Liver (tissue), 9 donors: ENCODE measurements around the gene TMEM140. TPM values are rescaled to one million over a fixed set of nuclear protein-coding genes. Genes with fewer than 3 reads are reported as not detected.
A peak's percentile ranks its signal among the peaks of the same experiment; 100 is the strongest.

ENCODE experiments used
- DNase-seq: peaks from one replicate; pipeline ENCODE4 v3.0.0-alpha.2; 2017; ENCODE audit warnings: low spot score
- H3K27ac ChIP-seq, 2 donors: one replicate each; pipeline ENCODE4 v1.7.0; 2013; ENCODE audit warnings: inconsistent platforms in 2 of 2, low read length in 2 of 2, control low read depth in 1 of 2, low read depth in 1 of 2, mild to moderate bottlenecking in 1 of 2
- H3K27me3 ChIP-seq, 4 donors: one replicate each; pipeline versions ENCODE4 v1.6.1 to v1.7.0; 2013; ENCODE audit warnings: low read length in 3 of 4, inconsistent platforms in 1 of 4, mild to moderate bottlenecking in 1 of 4, moderate library complexity in 1 of 4; ENCODE audit not compliant: control insufficient read depth in 4 of 4, insufficient read depth in 4 of 4
- H3K36me3 ChIP-seq, 4 donors: one replicate each; pipeline versions ENCODE4 v1.6.1 to v1.7.0; 2013; ENCODE audit warnings: low read length in 3 of 4, mild to moderate bottlenecking in 3 of 4, low read depth in 1 of 4, moderate library complexity in 1 of 4; ENCODE audit not compliant: control insufficient read depth in 4 of 4, insufficient read depth in 3 of 4
- H3K4me1 ChIP-seq, 4 donors: one replicate each; pipeline versions ENCODE4 v1.6.1 to v1.7.0; 2013; ENCODE audit warnings: low read length in 3 of 4, mild to moderate bottlenecking in 3 of 4, moderate library complexity in 1 of 4; ENCODE audit not compliant: control insufficient read depth in 4 of 4, insufficient read depth in 4 of 4
- H3K4me3 ChIP-seq, 3 donors: one replicate each; pipeline versions ENCODE4 v1.6.1 to v1.7.0; 2013; ENCODE audit warnings: low read length in 3 of 3, control low read depth in 1 of 3, low read depth in 1 of 3, mild to moderate bottlenecking in 1 of 3
- H3K9ac ChIP-seq, 2 donors: one replicate each; pipeline ENCODE4 v1.7.0; 2013; ENCODE audit warnings: low read length in 2 of 2, mild to moderate bottlenecking in 2 of 2, moderate library complexity in 2 of 2, control low read depth in 1 of 2, low read depth in 1 of 2
- H3K9me3 ChIP-seq, 4 donors: one replicate each; pipeline versions ENCODE4 v1.6.1 to v1.7.0; 2013; ENCODE audit warnings: low read length in 3 of 4; ENCODE audit not compliant: control insufficient read depth in 4 of 4
- ATF3 ChIP-seq: IDR thresholded peaks from 2 replicates; pipeline ENCODE4 v1.6.1; 2016; ENCODE audit warnings: antibody characterized with exemption
- CTCF ChIP-seq: fragments of 150-350 bp; IDR thresholded peaks from 2 replicates; pipeline ENCODE4 v1.5.1; 2017; ENCODE audit warnings: improper control_type of control experiment, low read depth, low read length; ENCODE audit not compliant: missing input control
- EGR1 ChIP-seq, 2 donors: IDR thresholded peaks; 2 replicates each; pipeline ENCODE4 v1.6.1; 2016 to 2018; ENCODE audit warnings: antibody characterized with exemption in 2 of 2, low read depth in 2 of 2
- FOXA1 ChIP-seq: IDR thresholded peaks from 2 replicates; pipeline ENCODE4 v1.6.1; 2016; ENCODE audit warnings: antibody characterized with exemption
- FOXA2 ChIP-seq: IDR thresholded peaks from 2 replicates; pipeline ENCODE4 v1.6.1; 2016; ENCODE audit warnings: antibody characterized with exemption
- GABPA ChIP-seq, 2 donors: IDR thresholded peaks in 1 of 2; conservative IDR thresholded peaks in 1 of 2; 2 replicates each; pipeline ENCODE4 v1.6.1; 2016; ENCODE audit warnings: antibody characterized with exemption in 2 of 2, mild to moderate bottlenecking in 1 of 2, moderate library complexity in 1 of 2
- HNF4A ChIP-seq, 2 donors: conservative IDR thresholded peaks; 2 replicates each; pipeline ENCODE4 v1.6.1; 2016; ENCODE audit warnings: antibody characterized with exemption in 2 of 2, mild to moderate bottlenecking in 2 of 2
- HNF4G ChIP-seq: IDR thresholded peaks from 2 replicates; pipeline ENCODE4 v1.6.1; 2016; ENCODE audit warnings: antibody characterized with exemption
- JUND ChIP-seq, 2 donors: IDR thresholded peaks; 2 replicates each; pipeline ENCODE4 v1.6.1; 2016; ENCODE audit warnings: antibody characterized with exemption in 2 of 2
- MAX ChIP-seq: IDR thresholded peaks from 2 replicates; pipeline ENCODE4 v1.6.1; 2016; ENCODE audit warnings: antibody characterized with exemption
- NR2F2 ChIP-seq: IDR thresholded peaks from 2 replicates; pipeline ENCODE4 v1.6.1; 2016; ENCODE audit warnings: antibody characterized with exemption
- RAD21 ChIP-seq, 2 donors: IDR thresholded peaks; 2 replicates each; pipeline ENCODE4 v1.6.1; 2016; ENCODE audit warnings: antibody characterized with exemption in 2 of 2, mild to moderate bottlenecking in 2 of 2
- REST ChIP-seq: IDR thresholded peaks from 2 replicates; pipeline ENCODE4 v1.6.1; 2016; ENCODE audit warnings: antibody characterized with exemption, mild to moderate bottlenecking
- RXRA ChIP-seq, 2 donors: IDR thresholded peaks; 2 replicates each; pipeline ENCODE4 v1.6.1; 2017 to 2018; ENCODE audit warnings: antibody characterized with exemption in 2 of 2, mild to moderate bottlenecking in 1 of 2
- SP1 ChIP-seq: IDR thresholded peaks from 2 replicates; pipeline ENCODE4 v1.6.1; 2018; ENCODE audit warnings: antibody characterized with exemption, mild to moderate bottlenecking
- TAF1 ChIP-seq: conservative IDR thresholded peaks from 2 replicates; pipeline ENCODE4 v1.6.1; 2016; ENCODE audit warnings: antibody characterized with exemption, mild to moderate bottlenecking
- YY1 ChIP-seq: IDR thresholded peaks from 2 replicates; pipeline ENCODE4 v1.6.1; 2016; ENCODE audit warnings: antibody characterized with exemption, mild to moderate bottlenecking
- ZBTB33 ChIP-seq: IDR thresholded peaks from 2 replicates; pipeline ENCODE4 v1.6.1; 2016; ENCODE audit warnings: antibody characterized with exemption
- WGBS: extraction: QIAGEN DNeasy Blood & Tissue Kit; methylation state at CpG from one replicate; pipeline ENCODE4 v1.1.7; 2013; 5-methylcytosine and 5-hydroxymethylcytosine counted together
- polyA plus RNA-seq, 2 donors: library from polyadenylated mRNA; stranded (reverse) in 1 of 2; unstranded in 1 of 2; fragments of 200-250 nt in 1 of 2; fragments of >200 nt in 1 of 2; fragmentation: Nextera tagmentation in 1 of 2; extraction: Ambion mirVana in 1 of 2; gene quantifications; one replicate each; pipeline versions ENCODE4 v1.2.1 to v1.2.3, GENCODE V29; 2013 to 2015
- total RNA-seq, 2 donors: library from RNA; depleted of rRNA; stranded (reverse); fragments of >200 nt; gene quantifications; one replicate each; pipeline ENCODE4 v1.2.3, GENCODE V29; 2014
- donor health status: healthy.
- donor health status: healthy.
- donor health status: healthy.
- donor health status: healthy.
- donor health status: healthy.

Gene TMEM140
- total RNA-seq (10 to 100 TPM; 22.3 to 34.3 TPM), polyA plus RNA-seq (10 to 100 TPM; 22.6 to 29.3 TPM)

GRCh38 chr7:135147899-135148721 is at the start of gene TMEM140:
TMEM140 (plus strand) TSS chr7:135148072; CDS start chr7:135164442, 16,370 bp downstream.
- Histone ChIP-seq H3K9me3 (no peaks in the 10 kb centered on the region), H3K27ac (peak within 1 kb of the TSS; percentile 94 to 100), H3K27me3 (no peaks in the 10 kb centered on the region), H3K36me3 (peaks cover 2 to 9% (median 5%) of the 10 kb centered on the region in 4 donors), H3K4me1 (peaks cover 2 to 45% (median 20%) of the 10 kb centered on the region in 4 donors), H3K9ac (peak within 1 kb of the TSS; percentile 89 to 100), H3K4me3 (peak within 1 kb of the TSS; percentile 49 to 99 (median 93))
- WGBS: under 1% methylated on average over 13 of the region's 13 CpGs
- peak; percentile 75 to 86 for TF ChIP-seq HNF4A (conservative IDR thresholded peaks at IDR 0.05)
- TF ChIP-seq FOXA2: peak; percentile 98
- TF ChIP-seq REST: peak; percentile 80
- peak; percentile 69 to 81 for TF ChIP-seq RXRA (IDR thresholded peaks at IDR 0.05)
- peak; percentile 14 to 39 for TF ChIP-seq RAD21 (IDR thresholded peaks at IDR 0.05)
- TF ChIP-seq CTCF: no peak
- TF ChIP-seq TAF1: peak; percentile 68
- no peak for TF ChIP-seq GABPA (IDR thresholded peaks at IDR 0.05 in 1 of 2, conservative IDR thresholded peaks at IDR 0.05 in 1 of 2)
- TF ChIP-seq SP1: peak; percentile 77
- peak; percentile 65 for TF ChIP-seq ZBTB33
- TF ChIP-seq NR2F2: no peak
- TF ChIP-seq HNF4G: peak; percentile 41
- peak; percentile 92 to 98 for TF ChIP-seq JUND (IDR thresholded peaks at IDR 0.05)
- TF ChIP-seq ATF3: peak; percentile 80
- peak; percentile 22 to 56 for TF ChIP-seq EGR1 (IDR thresholded peaks at IDR 0.05; ENCODE audit: low read depth in 2 of 2)
- TF ChIP-seq MAX: peak; percentile 82
- peak; percentile 79 for TF ChIP-seq YY1
- TF ChIP-seq FOXA1: peak; percentile 97
- peak; percentile 58 for DNase-seq
